ENCODE measurements around the gene PDHX. TPM values are rescaled to one million over a fixed set of nuclear protein-coding genes. Genes with fewer than 3 reads are reported as not detected.

Gene PDHX
- total and polyA plus RNA-seq, 2 of the 4 experiments (the other 2 are of a cell fraction): 19.8 to 26.7 TPM

- no peak overlapping the region for H2BK15ac ChIP-seq (ENCODE audit: low read depth, low read length)
- in situ Hi-C loops (cut with MboI; ENCODE audit: low sequenced_read_pairs): no loop called here
- CTCF ChIA-PET: no interaction called here
These were observed 88.8 kb downstream of the PDHX start for GRCh38 chr11:35005141-35005780.

More at GRCh38 chr11:35005141-35005780, 88.8 kb downstream of the PDHX start:
- Histone ChIP-seq H3K14ac (replicated peaks; ENCODE audit: low read depth, low read length) (no peak overlapping the region), H4K91ac (ENCODE audit: insufficient read depth, low read depth, low read length) (no peak overlapping the region), H3K9me3 (ENCODE audit: control insufficient read depth, insufficient read depth, low read length) (no peaks in the 10 kb centered on the region), H4K5ac (ENCODE audit: low read depth, low read length) (0 out of 2 replicates have a peak overlapping the region, but pooled peaks have one; percentile 52), H2AK9ac (replicated peaks; ENCODE audit: low read depth, low read length, poor library complexity) (no peak overlapping the region), H3K56ac (ENCODE audit: extremely low read depth, insufficient read depth, low read length) (no peak overlapping the region), H3K4me1 (ENCODE audit: control insufficient read depth, insufficient read depth, low read length) (peaks cover 11% of the 10 kb centered on the region), H2AK5ac (ENCODE audit: low read depth, low read length) (no peak overlapping the region), H3K9ac (ENCODE audit: low read depth, low read length) (no peak overlapping the region), H3K27me3 (ENCODE audit: control insufficient read depth, insufficient read depth, low read length) (no peaks in the 10 kb centered on the region), H3K4me3 (ENCODE audit: insufficient read depth, low read depth, low read length) (no peak overlapping the region), H3K36me3 (ENCODE audit: control insufficient read depth, insufficient read depth, low read length) (no peaks in the 10 kb centered on the region), H3K27ac (ENCODE audit: insufficient read depth, low read length) (no peak overlapping the region), H3K4me2 (ENCODE audit: low read depth, low read length) (no peak overlapping the region), H3K18ac (ENCODE audit: low read depth, low read length) (peak overlapping the region; percentile 59; the same call in 1 of the 2 replicates), H2AFZ (replicated peaks; ENCODE audit: low read length, poor library complexity) (no peak overlapping the region), H4K8ac (ENCODE audit: low read depth in 2 of 2, low read length in 2 of 2) (no peak overlapping the region), H3K4ac (ENCODE audit: low read depth, low read length) (no peak overlapping the region), H3K9me1 (ENCODE audit: insufficient read depth, low read length) (peaks cover 6% of the 10 kb centered on the region), H2BK120ac (ENCODE audit: low read depth, low read length) (no peak overlapping the region), H4K20me1 (ENCODE audit: insufficient read depth, low read length) (no peaks in the 10 kb centered on the region), H2BK5ac (ENCODE audit: low read depth, low read length, poor library complexity, severe bottlenecking) (no peak overlapping the region), H2BK20ac (ENCODE audit: low read depth, low read length) (no peak overlapping the region), H3K23ac (ENCODE audit: low read depth, low read length) (no peak overlapping the region), H3K79me1 (ENCODE audit: low read depth in 1 of 2, low read length in 2 of 2) (peaks cover 7% of the 10 kb centered on the region in 2 experiments; a peak in 3 of 4 replicates)
- ATAC-seq (ENCODE audit: low read depth): no peak
- no CpG with 5 or more reads among the region's 4 CpGs for WGBS, 2 experiments (ENCODE audit: extremely low coverage in 2 of 2, insufficient read length in 1 of 2)
- intact Hi-C loops (cut with micrococcal nuclease) (loop anchor here (10.0 kb wide), 1 partner anchor 300 kb away; no protein-coding TSS in a partner anchor), dilution Hi-C loops (cut with HindIII; ENCODE audit: low sequenced_read_pairs, unreplicated experiment) (no loop called here)
- TF ChIP-seq ELK1 (IDR thresholded peaks at IDR 0.05; ENCODE audit: borderline replicate concordance, low read depth, low read length) (no peak), CEBPB (IDR thresholded peaks at IDR 0.05; ENCODE audit: low read depth, low read length) (no peak), USF2 (IDR thresholded peaks at IDR 0.05; ENCODE audit: low read depth, low read length) (no peak), SMC3 (IDR thresholded peaks at IDR 0.05; ENCODE audit: low read depth, low read length) (no peak), BHLHE40 (IDR thresholded peaks at IDR 0.05; ENCODE audit: low read depth, low read length) (no peak), NFE2L2 (IDR thresholded peaks at IDR 0.05; ENCODE audit: low read depth, low read length) (no peak), CTCF (conservative IDR thresholded peaks at IDR 0.05; ENCODE audit: low read depth, low read length) (no peak), MAFK (IDR thresholded peaks at IDR 0.05; ENCODE audit: low read depth, low read length) (no peak), MAZ (IDR thresholded peaks at IDR 0.05; ENCODE audit: borderline replicate concordance, low read depth, low read length) (no peak), RAD21 (IDR thresholded peaks at IDR 0.05; ENCODE audit: low read length) (no peak), CHD1 (IDR thresholded peaks at IDR 0.05; ENCODE audit: low read depth, low read length) (no peak), MXI1 (IDR thresholded peaks at IDR 0.05; ENCODE audit: borderline replicate concordance, low read depth, low read length) (no peak), RCOR1 (IDR thresholded peaks at IDR 0.05; ENCODE audit: insufficient replicate concordance, low read length) (no peak), RFX5 (IDR thresholded peaks at IDR 0.05; ENCODE audit: low read depth, low read length) (no peak), FOS (IDR thresholded peaks at IDR 0.05; ENCODE audit: low read depth, low read length) (no peak), POLR2A (IDR thresholded peaks at IDR 0.05; ENCODE audit: low read depth, low read length) (no peak)
- no peak for DNase-seq
- POLR2A ChIA-PET (ENCODE audit: unreplicated experiment): no interaction called here
- BruUV-seq (replicated peaks): no TSS peak
